GM12878 (cell line): ENCODE results near the gene ANTXR1. TPM values are rescaled to one million over a fixed set of nuclear protein-coding genes. Genes with fewer than 3 reads are reported as not detected.

Experiments used
- ATAC-seq: fragments of 200-7000 bp; cut with Tn5 transposase; 3 replicates; pipeline ENCODE4 v1.9.1; 2020; ENCODE audit warnings: mild to moderate bottlenecking, moderate library complexity
- BruUV-seq: library from RNA; stranded (reverse); fragments of 400-500 nt; replicated peaks from 2 replicates; lab custom pipeline; 2021; lab: Mats Ljungman, UMichigan
- CTCF ChIA-PET: fragments of 300-600 bp; sonication (Branson Sonifier 250); formaldehyde crosslinking; extraction: SDS; loops from one replicate; lab custom pipeline; 2021; ENCODE audit warnings: inconsistent platforms; lab: Yijun Ruan, JAX
- POLR2A ChIA-PET: fragments of 350-600 bp; formaldehyde crosslinking; extraction: SDS; loops from one replicate; lab custom pipeline; 2021; ENCODE audit warnings: inconsistent platforms; lab: Charles Lee
- RAD21 ChIA-PET: fragments of 300-600 bp; sonication (Branson Sonifier 250); formaldehyde crosslinking; loops from one replicate; lab custom pipeline; 2023; ENCODE audit warnings: antibody characterized with exemption; ENCODE audit not compliant: unreplicated experiment; lab: Charles Lee
- SMC1A ChIA-PET: fragments of 300-600 bp; sonication (Branson Sonifier 250); formaldehyde crosslinking; loops from one replicate; lab custom pipeline; 2023; ENCODE audit not compliant: unreplicated experiment, uncharacterized antibody; lab: Charles Lee
- DNase-seq: peaks from one replicate; pipeline ENCODE4 v3.0.0-alpha.2; 2011; ENCODE audit warnings: low read depth, low spot score
- FAIRE-seq: peaks from 3 replicates; lab custom pipeline; 2011; peaks lifted over from hg19 to GRCh38; lab: Jason Lieb, UNC
- H2AFZ ChIP-seq: 2 replicates; pipeline ENCODE4 v1.6.0; 2011; ENCODE audit warnings: low read depth, low read length, control low read depth; ENCODE audit not compliant: control insufficient read depth
- H3K27ac ChIP-seq: 2 replicates; pipeline ENCODE4 v1.5.1; 2011; ENCODE audit warnings: control low read depth; ENCODE audit not compliant: control insufficient read depth, insufficient read depth
- H3K27me3 ChIP-seq, 2 experiments: replicated peaks in 1 of 2; 2 replicates each; pipeline versions ENCODE4 v1.6.0 to v1.6.1; 2011; ENCODE audit warnings: low read length in 1 of 2; ENCODE audit not compliant: control insufficient read depth in 2 of 2, insufficient read depth in 2 of 2
- H3K36me3 ChIP-seq, 2 experiments: 2 replicates each; pipeline ENCODE4 v1.5.1; 2011; ENCODE audit warnings: low read length in 1 of 2; ENCODE audit not compliant: control insufficient read depth in 2 of 2, insufficient read depth in 2 of 2
- H3K4me1 ChIP-seq: 2 replicates; pipeline ENCODE4 v1.6.1; 2011; ENCODE audit warnings: mild to moderate bottlenecking, low read length, moderate library complexity, mixed read lengths; ENCODE audit not compliant: control insufficient read depth, insufficient read depth
- H3K4me2 ChIP-seq: 2 replicates; pipeline ENCODE4 v1.6.0; 2011; ENCODE audit warnings: control low read depth; ENCODE audit not compliant: control insufficient read depth, insufficient read depth
- H3K4me3 ChIP-seq: fragments of 200-600 bp; sonication (generic); 2 replicates; pipeline ENCODE4 v1.5.1; 2016
- H3K79me2 ChIP-seq: 2 replicates; pipeline ENCODE4 v1.6.0; 2011; ENCODE audit warnings: low read length; ENCODE audit not compliant: control insufficient read depth, insufficient read depth
- H3K9ac ChIP-seq: 2 replicates; pipeline ENCODE4 v1.8.0; 2011; ENCODE audit warnings: low read length, control low read depth, mixed read lengths; ENCODE audit not compliant: control insufficient read depth, insufficient read depth
- H3K9me3 ChIP-seq: replicated peaks from 3 replicates; pipeline ENCODE4 v1.5.1; 2011; ENCODE audit warnings: mild to moderate bottlenecking, low read length; ENCODE audit not compliant: control insufficient read depth, insufficient read depth
- H4K20me1 ChIP-seq: 2 replicates; pipeline ENCODE4 v1.6.0; 2011; ENCODE audit not compliant: control insufficient read depth, insufficient read depth
- CTCF ChIP-seq, 3 experiments: IDR thresholded peaks in 2 of 3; conservative IDR thresholded peaks in 1 of 3; 2 replicates each; pipeline ENCODE4 v1.5.1; 2011; ENCODE audit warnings: low read depth in 3 of 3, low read length in 3 of 3, mild to moderate bottlenecking in 3 of 3, control low read depth in 2 of 3, moderate library complexity in 2 of 3, inconsistent platforms in 1 of 3, mixed read lengths in 1 of 3; ENCODE audit not compliant: control insufficient read depth in 2 of 3, insufficient read depth in 1 of 3; ENCODE audit errors: extremely low read depth in 1 of 3
- EZH2 ChIP-seq: IDR thresholded peaks from 2 replicates; pipeline ENCODE4 v1.6.1; 2012; ENCODE audit warnings: low read depth, mild to moderate bottlenecking, control low read depth, inconsistent platforms, low read length, borderline replicate concordance; ENCODE audit not compliant: control insufficient read depth
- IKZF2 ChIP-seq, 2 experiments: fragments of 450-650 bp; IDR thresholded peaks; 2 replicates each; pipeline ENCODE4 v1.6.1; 2017; ENCODE audit warnings: mild to moderate bottlenecking in 2 of 2, moderate library complexity in 2 of 2
- KAT2A ChIP-seq: conservative IDR thresholded peaks from 2 replicates; pipeline ENCODE4 v1.6.1; 2011; ENCODE audit warnings: low read depth, low read length; ENCODE audit not compliant: control insufficient read depth
- NFIC ChIP-seq: IDR thresholded peaks from 2 replicates; pipeline ENCODE4 v1.6.1; 2012; ENCODE audit warnings: low read depth, mild to moderate bottlenecking, inconsistent platforms, low read length, moderate library complexity
- NFXL1 ChIP-seq: fragments of 450-650 bp; IDR thresholded peaks from 2 replicates; pipeline ENCODE4 v1.6.1; 2017; ENCODE audit warnings: antibody characterized with exemption, mild to moderate bottlenecking, borderline replicate concordance
- POU2F2 ChIP-seq: IDR thresholded peaks from 3 replicates; pipeline ENCODE4 v1.6.1; 2011; ENCODE audit warnings: low read depth, mild to moderate bottlenecking, low read length, borderline replicate concordance
- RELB ChIP-seq: fragments of 450-650 bp; IDR thresholded peaks from 2 replicates; pipeline ENCODE4 v1.6.1; 2017; ENCODE audit warnings: low read depth, mild to moderate bottlenecking, moderate library complexity
- SMAD5 ChIP-seq: IDR thresholded peaks from 2 replicates; pipeline ENCODE4 v1.6.1; 2016; ENCODE audit warnings: antibody characterized with exemption, low read depth
- SPI1 ChIP-seq: IDR thresholded peaks from 2 replicates; pipeline ENCODE4 v1.6.1; 2011; ENCODE audit warnings: low read depth, mild to moderate bottlenecking, low read length, moderate library complexity, borderline replicate concordance; ENCODE audit not compliant: insufficient read depth
- TAF1 ChIP-seq: IDR thresholded peaks from 2 replicates; pipeline ENCODE4 v1.6.1; 2011; ENCODE audit warnings: mild to moderate bottlenecking, low read depth, low read length, borderline replicate concordance
- TBL1XR1 ChIP-seq: IDR thresholded peaks from 2 replicates; pipeline ENCODE4 v1.6.1; 2012; ENCODE audit warnings: low read depth, low read length, improper control_type of control experiment
- TCF7 ChIP-seq: IDR thresholded peaks from 2 replicates; pipeline ENCODE4 v1.6.1; 2014; ENCODE audit warnings: antibody characterized with exemption, borderline replicate concordance
- USF2 ChIP-seq: IDR thresholded peaks from 2 replicates; pipeline ENCODE4 v1.6.1; 2011; ENCODE audit warnings: low read depth, low read length, improper control_type of control experiment, borderline replicate concordance
- ZBTB33 ChIP-seq: fragments of 450-650 bp; IDR thresholded peaks from 2 replicates; pipeline ENCODE4 v1.6.1; 2017; ENCODE audit warnings: mild to moderate bottlenecking
- ZNF274 ChIP-seq: IDR thresholded peaks from one replicate; pipeline ENCODE4 v1.8.0; 2011; ENCODE audit not compliant: insufficient read length, insufficient read depth
- ZNF384 ChIP-seq: IDR thresholded peaks from 2 replicates; pipeline ENCODE4 v1.6.1; 2012; ENCODE audit warnings: low read depth, mild to moderate bottlenecking, low read length, improper control_type of control experiment, borderline replicate concordance
- ZSCAN29 ChIP-seq: fragments of 450-650 bp; IDR thresholded peaks from 2 replicates; pipeline ENCODE4 v1.6.1; 2017; ENCODE audit warnings: mild to moderate bottlenecking, moderate library complexity
- WGBS: methylation state at CpG from one replicate; pipeline ENCODE4 v1.1.6; 2016; ENCODE audit warnings: low lambda C conversion rate; ENCODE audit not compliant: insufficient replicate concordance, insufficient coverage; ENCODE audit errors: missing lambda C conversion rate; 5-methylcytosine and 5-hydroxymethylcytosine counted together
- in situ Hi-C: fragments of 300-500 bp; cut with MboI; formaldehyde crosslinking; loops from 9 replicates; pipeline ENCODE4 v1.14.3; 2018; ENCODE audit warnings: mixed read lengths
- intact Hi-C: fragments of 100-400 bp; cut with micrococcal nuclease; formaldehyde crosslinking; loops from one replicate; pipeline ENCODE4 v1.14.2; 2022; ENCODE audit not compliant: unreplicated experiment
- polyA plus RNA-seq, 11 experiments: library from polyadenylated mRNA; depleted of rRNA in 4 of 11; unstranded in 6 of 11; stranded (reverse) in 5 of 11; fragments of >200 nt; fragmentation: Nextera tagmentation in 4 of 11; fragmentation: Illumina TruSeq in 1 of 11; extraction: Ambion mirVana in 4 of 11; extraction: Trizol in 1 of 11; gene quantifications; 1 replicate in 1 of 11; 2 replicates in 10 of 11; pipeline versions ENCODE4 v1.2.1 to v1.2.3, GENCODE V29; 2011 to 2016; ENCODE audit warnings: inconsistent platforms in 2 of 11, missing spikeins in 2 of 11, low read depth in 1 of 11
- total RNA-seq, 4 experiments: library from RNA; depleted of rRNA in 3 of 4; stranded (reverse); fragments of >200 nt in 3 of 4; fragmentation: Illumina TruSeq in 1 of 4; extraction: Trizol in 1 of 4; gene quantifications; 2 replicates each; pipeline versions ENCODE4 v1.2.1 to v1.2.3, GENCODE V29; 2013 to 2021

Gene ANTXR1
- total and polyA plus RNA-seq, 10 of the 15 experiments (the other 5 are each of a cell fraction or from before 2014, with no cell fraction given) = 0.09 to 0.26 TPM; not detected in 8

GRCh38 chr2:69171116-69171896 is 158.3 kb downstream of the ANTXR1 start:
- POLR2A ChIA-PET = no interaction called here
- in situ Hi-C loops = no loop called here
- CTCF ChIA-PET = interaction anchor here (1.2 kb wide), 1 partner anchor 8 kb away, joined by 3 read pairs; no protein-coding TSS in a partner anchor
- TF ChIP-seq ZBTB33 (no peak), NFXL1 (no peak), ZNF384 (no peak), EZH2 (no peak), CTCF (IDR thresholded peaks at IDR 0.05 in 2 of 3, conservative IDR thresholded peaks at IDR 0.05 in 1 of 3; ENCODE audit: control insufficient read depth in 2 of 3, extremely low read depth in 1 of 3, insufficient read depth in 1 of 3, low read depth in 3 of 3, low read length in 3 of 3) (no peak), SMAD5 (no peak), TBL1XR1 (no peak), TAF1 (no peak), ZSCAN29 (no peak), USF2 (no peak), ZNF274 (no peak), IKZF2 (IDR thresholded peaks at IDR 0.05) (no peak), RELB (no peak), NFIC (no peak), POU2F2 (no peak), TCF7 (no peak), KAT2A (no peak), SPI1 (no peak)

More at GRCh38 chr2:69171116-69171896, 158.3 kb downstream of the ANTXR1 start:
- 0 out of 2 replicates have a peak, but pooled peaks cover 2% of the 10 kb centered on the region for H3K4me1 ChIP-seq
- no peak overlapping the region for H3K9ac ChIP-seq
- intact Hi-C loops = no loop called here
- no peak for ATAC-seq
- H3K9me3 ChIP-seq = no peaks in the 10 kb centered on the region
- 26% methylated on average over 5 of the region's 5 CpGs for WGBS
- H3K4me3 ChIP-seq = no peak overlapping the region
- BruUV-seq = no TSS peak
- DNase-seq = no peak
- no peak overlapping the region for H3K27ac ChIP-seq
- no peaks in the 10 kb centered on the region for H4K20me1 ChIP-seq
- SMC1A ChIA-PET = no interaction called here
- no peak for FAIRE-seq
- H3K4me2 ChIP-seq = no peak overlapping the region
- H3K79me2 ChIP-seq = no peaks in the 10 kb centered on the region
- H3K27me3 ChIP-seq = peaks cover 0 to 16% of the 10 kb centered on the region in 2 experiments
- H2AFZ ChIP-seq = no peak overlapping the region
- no peaks in the 10 kb centered on the region for H3K36me3 ChIP-seq
- RAD21 ChIA-PET = no interaction called here
